ENCODE data around the gene CAMSAP1.
A peak's percentile ranks its signal among the peaks of the same experiment; 100 is the strongest.
"Not testable (repeated sequence)": the region's sequence is repeated elsewhere in the genome, so short reads cannot be mapped to it uniquely, and the experiment has no call there.

Gene CAMSAP1

DNA sequence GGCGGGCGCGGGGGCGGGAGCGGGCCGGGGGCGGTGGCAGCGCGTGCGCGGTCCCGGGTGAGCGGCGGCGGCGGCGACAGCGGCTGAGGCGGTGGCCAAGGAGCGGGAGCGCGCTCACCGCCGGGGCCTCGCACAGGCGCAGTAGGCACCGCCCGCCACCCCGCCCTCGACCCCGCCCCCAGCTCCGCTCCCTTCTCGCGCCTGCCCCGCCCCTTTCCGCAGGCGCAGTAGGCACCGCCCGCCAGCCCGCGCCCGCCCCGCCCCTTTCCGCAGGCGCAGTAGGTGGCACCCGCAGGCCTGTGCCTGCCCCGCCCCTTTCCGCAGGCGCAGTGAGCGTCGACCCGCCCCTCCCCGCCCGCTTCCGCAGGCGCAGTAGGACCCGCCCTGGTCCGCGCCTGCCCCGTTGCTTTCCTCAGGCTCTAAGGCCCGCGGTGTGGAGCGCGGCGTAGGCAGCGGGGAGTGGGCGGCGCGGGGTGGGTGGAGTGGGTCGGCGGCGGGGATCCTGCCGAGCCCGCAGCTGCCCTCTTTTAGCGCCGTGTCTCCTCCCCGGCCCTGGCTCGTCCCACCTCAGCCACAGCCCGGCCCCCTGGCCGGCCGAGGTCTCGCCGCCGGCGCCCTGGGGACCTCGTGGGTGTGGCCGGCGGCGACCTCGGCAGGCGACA, at the start of gene CAMSAP1:
TSS of gene CAMSAP1 (minus strand) at position 116 of the 662 bp plus-strand sequence. CDS start 387 bp downstream, outside the sequence.
- peak; percentile 94 to 95 for DNase-seq (ENCODE audit: low read depth in 1 of 2, low spot score in 1 of 2)

DNA sequence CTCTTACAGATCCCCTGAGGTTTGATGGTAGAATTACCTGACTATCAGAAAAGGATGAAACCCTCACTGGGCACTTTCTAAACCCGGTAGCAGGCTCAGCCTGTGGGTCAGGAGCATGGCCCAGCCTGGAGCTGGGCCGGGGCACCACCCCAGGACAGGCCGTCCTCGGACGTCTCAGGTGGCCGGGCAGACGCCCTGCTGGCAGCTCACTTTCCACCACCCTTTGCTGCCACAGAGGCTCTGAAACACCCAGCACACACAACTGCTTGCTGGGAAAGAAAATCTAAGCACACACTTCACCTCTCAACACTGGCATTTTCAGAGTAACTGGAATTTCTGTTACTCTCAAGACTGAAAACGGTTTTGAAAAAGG, 49.4 kb upstream of the CAMSAP1 start:
- DNase-seq (ENCODE audit: low read depth in 1 of 2, low spot score in 1 of 2) = no peak

GRCh38 chr9:135955934-135956801, 48.8 kb upstream of the CAMSAP1 start:
- DNase-seq (ENCODE audit: low read depth in 1 of 2, low spot score in 1 of 2) = no peak

- DNase-seq (ENCODE audit: low read depth in 1 of 2, low spot score in 1 of 2) = no peak
Observed at GRCh38 chr9:135952664-135953206, 45.4 kb upstream of the CAMSAP1 start.

DNA sequence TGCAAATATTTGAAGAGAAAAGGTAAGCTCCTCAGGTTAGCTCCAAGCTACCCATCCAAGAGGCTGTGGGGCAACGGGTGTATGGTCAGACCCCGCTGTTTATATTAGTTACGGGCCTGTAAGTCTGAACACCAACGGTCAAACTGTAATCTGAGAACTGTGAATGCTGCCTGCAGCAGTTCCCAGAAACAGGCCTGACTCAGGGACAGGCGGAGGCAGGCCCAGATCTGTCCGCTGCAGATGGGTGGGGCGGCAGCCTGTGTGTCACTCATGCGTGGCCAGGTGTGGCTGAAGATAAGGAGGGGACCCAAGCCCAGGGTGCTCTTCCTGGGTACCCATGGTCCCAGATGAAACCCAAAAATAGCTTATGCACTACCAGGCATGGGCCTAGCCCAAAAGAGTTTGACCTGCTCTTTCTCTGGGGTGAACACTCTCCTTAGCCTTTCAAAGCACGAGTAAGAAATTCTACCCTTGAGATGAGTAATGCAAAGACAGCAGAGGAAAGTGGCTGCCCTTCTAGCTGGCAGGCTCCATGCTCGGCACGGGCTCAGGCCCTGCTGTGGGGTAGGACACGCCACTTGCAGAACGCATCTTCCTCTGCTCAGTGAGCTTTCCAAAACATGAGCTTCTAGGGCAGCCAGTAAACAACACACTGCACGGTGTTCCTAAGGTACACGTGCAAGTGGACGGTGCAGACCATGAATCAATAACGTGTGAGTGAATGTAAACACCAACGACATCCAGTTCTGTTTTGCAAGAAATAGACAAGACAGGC, 44.7 kb upstream of the CAMSAP1 start:
- no peak for DNase-seq (ENCODE audit: low read depth in 1 of 2, low spot score in 1 of 2)

GRCh38 chr9:135951310-135951709, 44.0 kb upstream of the CAMSAP1 start:
- DNase-seq (ENCODE audit: low read depth in 1 of 2, low spot score in 1 of 2) = not testable (repeated sequence)

- not testable (repeated sequence) for DNase-seq (ENCODE audit: low read depth in 1 of 2, low spot score in 1 of 2)
Observed at GRCh38 chr9:135950841-135951240, 43.5 kb upstream of the CAMSAP1 start.

- no peak for DNase-seq (ENCODE audit: low read depth in 1 of 2, low spot score in 1 of 2)
Observed at GRCh38 chr9:135950135-135950682, 42.9 kb upstream of the CAMSAP1 start.

GRCh38 chr9:135949501-135950134, 42.3 kb upstream of the CAMSAP1 start:
- no peak for DNase-seq (ENCODE audit: low read depth in 1 of 2, low spot score in 1 of 2)

DNA sequence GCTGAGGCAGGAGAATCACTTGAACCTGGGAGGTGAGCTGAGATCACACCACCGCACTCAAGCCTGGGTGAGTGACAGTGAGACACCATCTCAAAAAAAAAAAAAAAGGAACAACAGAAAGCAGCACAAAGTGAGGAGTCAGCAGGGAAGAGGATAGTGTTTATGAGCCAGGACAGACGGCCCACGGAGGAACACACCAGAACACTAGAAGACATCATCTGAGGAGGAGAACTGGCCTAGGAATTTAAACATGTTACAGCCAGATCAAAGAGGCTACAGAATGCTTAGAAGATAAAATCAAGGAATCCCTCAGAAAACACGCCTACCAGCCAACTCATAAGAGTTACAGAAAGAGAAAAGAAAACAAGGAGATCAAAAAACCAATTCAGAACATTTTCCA, 41.6 kb upstream of the CAMSAP1 start:
- DNase-seq (ENCODE audit: low read depth in 1 of 2, low spot score in 1 of 2) = no peak

- DNase-seq (ENCODE audit: low read depth in 1 of 2, low spot score in 1 of 2) = no peak
Observed at GRCh38 chr9:135948446-135948845, 41.1 kb upstream of the CAMSAP1 start.

GRCh38 chr9:135947582-135947981, 40.2 kb upstream of the CAMSAP1 start:
- DNase-seq (ENCODE audit: low read depth in 1 of 2, low spot score in 1 of 2) = no peak

DNA sequence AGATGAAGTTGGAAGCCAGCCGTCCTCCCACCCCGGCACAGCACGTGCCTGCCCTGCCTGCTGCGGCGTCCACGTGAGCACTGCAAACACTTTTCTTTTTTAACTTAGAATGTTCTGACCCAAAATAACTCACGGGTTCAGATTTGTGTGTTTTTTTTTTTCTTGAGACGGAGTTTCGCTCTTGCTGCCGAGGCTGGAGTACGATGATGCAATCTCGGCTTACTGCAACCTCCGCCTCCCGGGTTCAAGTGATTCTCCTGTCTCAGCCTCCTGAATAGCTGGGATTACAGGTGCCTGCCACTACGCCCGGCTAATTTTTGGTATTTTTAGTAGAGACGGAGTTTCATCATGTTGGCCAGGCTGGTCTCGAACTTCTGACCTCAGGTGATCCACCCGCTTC, 39.8 kb upstream of the CAMSAP1 start:
- DNase-seq (ENCODE audit: low read depth in 1 of 2, low spot score in 1 of 2) = not testable (repeated sequence)

DNA sequence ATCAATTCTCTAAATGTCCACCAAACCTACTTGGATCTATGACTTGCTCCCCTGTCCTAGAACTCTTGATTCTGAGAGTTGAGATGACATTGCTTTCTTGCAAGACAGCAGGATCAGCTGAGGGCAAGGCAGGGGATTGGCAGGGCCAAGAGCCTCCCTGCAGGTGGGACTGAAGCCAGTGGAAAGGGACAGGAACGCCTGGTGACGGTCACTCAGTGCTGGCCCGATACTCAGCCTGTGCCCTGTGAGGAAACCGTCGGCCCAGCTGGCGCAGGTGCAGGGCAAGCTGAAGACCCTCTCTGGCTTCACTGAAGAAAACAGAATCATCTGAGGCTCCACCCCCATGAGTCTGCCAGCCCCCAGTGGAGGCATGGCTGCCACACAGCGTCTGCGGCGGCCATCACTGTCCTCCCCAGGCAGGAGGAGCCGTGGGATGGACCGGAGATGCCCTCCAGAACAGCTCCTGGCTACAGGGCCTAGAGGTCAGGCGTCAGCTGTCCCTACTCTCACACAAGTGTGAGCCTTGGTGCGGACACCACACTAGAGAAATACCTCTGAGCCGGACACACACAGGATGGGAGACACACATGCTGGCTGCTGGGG, 39.1 kb upstream of the CAMSAP1 start:
- DNase-seq (ENCODE audit: low read depth in 1 of 2, low spot score in 1 of 2) = no peak

- DNase-seq (ENCODE audit: low read depth in 1 of 2, low spot score in 1 of 2) = no peak
Observed at GRCh38 chr9:135945969-135946368, 38.6 kb upstream of the CAMSAP1 start.

DNA sequence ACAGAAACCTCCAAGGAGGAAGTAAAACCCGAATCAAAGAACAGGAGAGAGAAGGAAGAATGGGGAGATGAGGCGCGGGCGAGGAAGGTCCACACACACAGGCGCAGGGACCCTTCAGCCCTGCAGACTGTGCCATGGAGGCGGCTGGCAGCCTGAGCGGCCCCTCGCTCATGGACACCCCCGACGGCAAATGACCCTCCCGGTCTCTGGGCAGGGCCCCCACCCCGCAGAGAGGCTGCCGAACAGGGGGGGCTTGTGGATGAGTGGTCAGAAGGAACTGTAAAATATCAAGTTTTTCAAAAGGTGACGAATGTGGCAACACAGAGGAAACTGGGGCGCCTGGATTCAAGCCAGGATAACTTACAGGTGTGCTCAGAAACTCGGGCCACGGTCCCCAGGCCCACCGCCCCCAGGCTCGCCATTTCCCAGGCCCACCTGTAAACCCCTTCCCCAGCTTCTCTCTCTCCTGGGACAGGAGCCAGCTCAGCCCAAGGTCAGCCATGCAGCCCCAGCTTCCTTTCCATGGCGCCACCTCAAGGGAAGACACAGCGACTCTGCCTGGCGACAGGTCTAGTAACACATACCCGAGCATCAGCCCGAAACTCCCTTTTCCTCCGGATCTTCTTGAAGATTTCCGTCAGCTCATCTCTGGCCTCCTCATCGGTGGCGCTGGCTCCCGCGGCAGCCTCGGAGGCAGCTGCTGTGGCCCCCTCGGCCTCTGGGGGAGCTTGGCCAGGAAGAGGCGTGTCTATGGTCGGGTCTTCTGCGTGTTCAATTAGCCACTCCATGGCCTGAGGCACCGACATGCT, 37.3 kb upstream of the CAMSAP1 start:
- no peak for DNase-seq (ENCODE audit: low read depth in 1 of 2, low spot score in 1 of 2)

DNA sequence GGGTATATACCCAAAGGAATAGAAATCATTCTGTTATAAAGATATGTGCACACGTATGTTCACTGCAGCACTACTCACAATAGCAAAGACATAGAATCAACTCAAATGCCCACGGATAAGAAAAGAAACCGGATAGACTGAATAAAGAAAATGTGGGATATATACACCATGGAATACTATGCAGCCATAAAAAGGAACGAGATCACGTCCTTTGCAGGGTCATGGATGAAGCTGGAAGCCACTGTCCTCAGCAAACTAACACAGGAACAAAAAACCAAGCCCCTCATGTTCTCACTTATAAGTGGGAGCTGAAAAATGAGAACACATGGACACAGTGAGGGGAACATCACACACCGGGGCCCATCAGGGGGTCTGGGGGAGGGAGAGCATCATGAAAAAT, 36.3 kb upstream of the CAMSAP1 start:
- DNase-seq (ENCODE audit: low read depth in 1 of 2, low spot score in 1 of 2) = not testable (repeated sequence)

- no peak for DNase-seq (ENCODE audit: low read depth in 1 of 2, low spot score in 1 of 2)
Observed at GRCh38 chr9:135941288-135941995, 34.1 kb upstream of the CAMSAP1 start.
